Middle frontal gyrus (tissue), 1 donor: ENCODE measurements around the gene ABTB2.
A peak's percentile ranks its signal among the peaks of the same experiment; 100 is the strongest.
"Not testable (repeated sequence)": the region's sequence is repeated elsewhere in the genome, so short reads cannot be mapped to it uniquely, and the experiment has no call there.

Source experiments
- DNase-seq: peaks from one replicate; pipeline ENCODE4 v3.0.0-alpha.2; 2015; ENCODE audit warnings: low spot score; ENCODE audit errors: extremely low spot score

The ABTB2 gene

GRCh38 chr11:34357701-34358257 lies at the start of gene ABTB2:
ABTB2 (minus strand) TSS chr11:34358010.
- peak; percentile 94 for DNase-seq

DNA sequence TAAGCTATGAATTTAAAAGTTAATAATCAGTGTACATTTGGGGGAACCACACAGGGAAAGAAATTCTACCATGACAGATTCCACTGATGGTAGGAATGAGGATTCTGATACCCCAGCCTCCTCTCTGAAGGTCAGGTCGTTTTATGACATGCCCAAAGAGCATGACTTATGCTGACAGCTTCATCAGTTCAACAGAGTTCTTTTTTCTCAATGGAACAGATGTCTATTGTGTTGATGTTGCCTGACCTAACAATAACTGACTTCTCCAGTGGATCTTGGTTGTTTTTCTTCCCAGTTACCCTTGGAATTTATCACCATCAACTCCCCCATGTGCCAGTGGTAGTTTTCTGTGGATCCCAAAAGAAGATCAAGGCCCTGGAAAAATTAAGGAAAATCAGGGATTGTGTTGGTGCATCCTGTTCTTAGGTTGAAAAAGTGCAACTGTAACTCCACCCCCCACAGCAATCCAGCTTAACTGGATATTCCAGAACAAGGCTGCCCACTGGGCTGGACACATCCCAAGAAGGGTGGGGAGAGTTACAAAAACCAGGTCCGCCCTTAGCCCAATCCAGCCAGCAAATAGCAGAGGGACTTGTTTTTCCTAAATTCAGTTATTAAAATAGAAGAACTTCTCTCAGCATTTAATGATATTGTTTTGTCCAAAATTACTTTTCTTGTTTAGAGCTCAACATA lies 49.5 kb upstream of the ABTB2 start:
- DNase-seq = no peak

- DNase-seq = no peak
Measured at GRCh38 chr11:34406413-34406812, 48.6 kb upstream of the ABTB2 start.

GRCh38 chr11:34405079-34405858 lies 47.5 kb upstream of the ABTB2 start:
- DNase-seq = no peak

DNA sequence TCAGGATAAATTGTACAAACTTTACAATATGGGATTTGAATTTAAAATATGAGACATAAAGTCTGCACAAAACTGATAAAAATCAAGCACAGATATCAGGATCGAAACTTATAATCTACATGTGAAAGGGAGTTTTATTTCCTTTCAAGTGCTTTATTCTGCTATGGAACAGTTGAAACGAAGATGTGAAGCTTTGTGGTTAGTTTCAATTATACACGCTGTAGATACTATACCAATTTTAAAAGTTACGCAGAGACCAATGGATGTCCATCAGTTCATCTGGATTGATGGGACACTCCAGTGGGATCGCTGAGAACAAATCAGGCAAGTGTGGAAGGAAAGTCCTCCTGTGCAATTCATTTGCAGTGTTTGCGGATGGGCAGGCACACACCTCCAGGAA lies 46.5 kb upstream of the ABTB2 start:
- no peak for DNase-seq

DNA sequence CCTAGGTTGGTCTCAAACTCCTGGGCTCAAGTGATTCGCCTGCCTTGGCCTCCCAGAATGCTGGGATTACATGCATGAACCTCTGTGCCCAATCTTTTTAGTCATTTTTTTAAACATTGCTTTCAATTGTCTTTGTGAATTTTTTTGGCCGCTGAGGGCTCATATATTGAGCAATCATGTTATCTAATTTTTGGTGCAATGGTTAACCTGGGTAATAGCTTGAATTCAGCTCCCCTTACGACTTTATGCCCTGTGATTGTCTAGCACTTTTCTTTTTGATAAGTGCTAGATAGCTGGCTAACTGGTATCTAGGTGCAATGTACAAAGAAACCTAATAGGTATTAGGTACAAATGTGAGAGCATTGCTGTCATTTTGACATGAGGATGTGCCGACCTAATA lies 45.6 kb upstream of the ABTB2 start:
- no peak for DNase-seq

DNA sequence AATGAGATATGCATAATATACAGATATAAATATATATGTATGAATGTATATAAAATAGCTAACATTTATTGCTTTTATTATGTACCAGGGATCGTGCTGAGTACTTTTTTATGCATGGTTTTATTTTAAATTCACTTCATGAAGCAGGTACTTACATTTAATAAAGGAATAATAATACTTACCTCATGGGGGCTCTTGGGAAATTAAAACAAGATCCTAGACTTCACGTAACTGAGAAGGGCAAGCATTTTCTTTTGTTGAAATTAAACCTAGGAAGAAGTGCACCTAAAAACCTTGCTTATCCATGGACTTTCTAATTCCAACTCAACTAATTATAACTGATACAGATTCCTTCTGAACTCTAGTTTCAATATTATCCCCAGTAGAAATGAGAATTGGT lies 40.0 kb upstream of the ABTB2 start:
- DNase-seq = no peak

- DNase-seq = no peak
Measured at GRCh38 chr11:34397120-34397519, 39.3 kb upstream of the ABTB2 start.

DNA sequence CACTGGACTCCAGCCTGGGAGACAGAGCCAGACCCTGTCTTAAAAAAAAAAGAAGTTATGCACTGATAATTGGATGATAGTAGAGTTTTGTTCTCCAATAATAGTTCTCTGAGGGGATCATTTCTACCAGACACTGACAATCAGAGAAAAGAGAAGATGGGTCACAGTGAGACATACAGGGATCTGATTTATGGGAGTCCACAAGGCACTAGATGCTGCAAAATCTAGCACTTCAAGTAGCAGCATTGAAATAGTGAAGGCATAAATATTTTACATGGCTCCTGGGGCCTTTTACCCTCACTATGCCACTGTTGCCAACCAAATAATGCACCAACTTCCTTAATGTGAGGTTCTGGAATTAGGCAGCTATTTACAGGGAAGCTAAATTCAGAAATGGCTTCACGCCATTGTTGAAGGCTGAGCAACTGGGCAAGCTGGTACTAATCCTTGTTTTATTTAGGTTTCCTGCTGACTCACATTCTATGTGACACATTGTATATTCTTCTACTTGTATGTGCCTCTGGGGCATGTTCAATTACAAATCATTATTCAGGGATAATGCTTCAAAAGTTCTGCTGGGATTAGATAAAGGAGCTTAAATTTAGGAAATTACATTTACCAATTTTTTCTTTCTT lies 38.2 kb upstream of the ABTB2 start:
- no peak for DNase-seq

DNA sequence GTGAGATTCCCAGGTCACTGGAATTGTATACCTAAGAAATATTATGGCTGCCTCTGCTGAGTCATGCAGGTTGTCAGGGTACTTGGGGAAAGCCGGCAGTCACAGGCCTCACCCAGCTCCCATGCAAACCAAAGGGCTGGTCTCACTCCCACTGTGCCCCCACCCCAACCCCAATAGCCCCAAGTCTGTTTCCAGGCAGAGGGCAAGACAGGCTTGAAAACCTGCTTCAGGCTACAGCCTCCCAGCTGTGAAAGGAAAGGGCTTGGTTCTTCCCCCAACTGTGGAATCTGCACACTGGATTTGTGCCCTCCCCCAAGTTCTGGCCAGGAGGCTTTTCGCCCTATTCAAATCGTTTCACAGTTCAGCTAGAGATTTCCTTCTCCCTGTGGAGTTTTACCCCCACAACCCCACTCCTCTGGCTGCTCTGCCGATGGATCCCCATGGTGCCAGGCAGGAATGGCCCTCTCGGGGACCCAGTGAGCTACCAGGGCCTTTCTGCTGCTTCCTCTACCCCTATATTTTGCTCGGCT lies 37.0 kb upstream of the ABTB2 start:
- no peak for DNase-seq

GRCh38 chr11:34387653-34388052 lies 29.8 kb upstream of the ABTB2 start:
- DNase-seq = no peak

DNA sequence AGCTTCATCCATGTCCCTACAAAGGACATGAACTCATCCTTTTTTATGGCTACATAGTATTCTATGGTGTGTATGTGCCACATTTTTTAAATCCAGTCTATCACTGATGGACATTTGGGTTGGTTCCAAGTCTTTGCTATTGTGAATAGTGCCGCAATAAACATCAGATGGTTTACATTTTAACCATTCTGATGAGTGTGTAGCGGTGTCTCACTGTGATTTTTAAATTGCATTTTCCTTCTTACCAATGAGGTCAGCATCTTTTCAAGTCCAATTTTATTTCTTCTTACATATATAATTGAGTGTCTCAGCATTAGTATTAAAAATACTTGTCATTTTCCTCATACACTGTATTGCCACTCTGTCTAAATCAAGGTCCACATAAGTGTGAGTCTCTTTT lies 28.5 kb upstream of the ABTB2 start:
- DNase-seq = not testable (repeated sequence)

- no peak for DNase-seq
Measured at GRCh38 chr11:34382532-34383276, 24.9 kb upstream of the ABTB2 start.

- no peak for DNase-seq
Measured at GRCh38 chr11:34381775-34382174, 24.0 kb upstream of the ABTB2 start.

DNA sequence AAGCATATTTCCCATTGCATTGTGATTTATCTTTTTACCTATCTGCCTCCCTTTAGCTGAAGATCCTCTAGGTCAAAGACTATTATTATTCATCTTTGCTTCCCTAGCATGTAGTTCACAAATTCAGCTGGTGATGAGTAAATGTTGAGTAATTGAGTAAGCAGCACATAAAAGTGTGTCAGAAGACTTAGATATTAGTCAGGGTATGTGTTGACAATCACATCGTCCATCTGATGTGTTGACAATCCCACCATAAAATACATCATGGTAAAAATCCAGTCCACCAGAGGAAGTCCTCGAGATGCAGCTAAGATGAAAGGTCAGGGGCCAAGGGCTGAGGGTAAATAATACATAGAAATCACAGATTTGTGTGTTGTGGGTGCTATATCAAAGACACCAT lies 22.9 kb upstream of the ABTB2 start:
- DNase-seq = no peak

DNA sequence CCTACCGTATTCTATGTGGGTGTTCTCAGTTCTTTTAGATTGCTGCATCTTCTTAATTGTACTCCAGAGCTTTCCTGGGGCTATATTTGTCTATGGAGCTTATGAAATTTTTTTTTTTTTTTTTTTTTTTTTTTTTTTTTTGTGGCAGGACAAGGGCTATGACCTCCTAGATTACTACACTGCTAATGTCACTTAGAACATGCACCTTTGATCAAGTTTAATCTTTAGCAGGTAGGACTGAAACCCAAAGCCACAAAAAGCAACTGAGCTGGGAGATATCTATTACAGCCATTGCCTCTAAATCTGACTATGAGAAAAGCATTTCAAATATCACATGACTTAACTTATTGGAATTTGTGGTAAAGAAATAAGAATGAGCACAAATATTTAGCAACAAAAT lies 21.7 kb upstream of the ABTB2 start:
- DNase-seq = no peak

- no peak for DNase-seq
Measured at GRCh38 chr11:34379079-34379478, 21.3 kb upstream of the ABTB2 start.

- no peak for DNase-seq
Measured at GRCh38 chr11:34373727-34374126, 15.9 kb upstream of the ABTB2 start.

DNA sequence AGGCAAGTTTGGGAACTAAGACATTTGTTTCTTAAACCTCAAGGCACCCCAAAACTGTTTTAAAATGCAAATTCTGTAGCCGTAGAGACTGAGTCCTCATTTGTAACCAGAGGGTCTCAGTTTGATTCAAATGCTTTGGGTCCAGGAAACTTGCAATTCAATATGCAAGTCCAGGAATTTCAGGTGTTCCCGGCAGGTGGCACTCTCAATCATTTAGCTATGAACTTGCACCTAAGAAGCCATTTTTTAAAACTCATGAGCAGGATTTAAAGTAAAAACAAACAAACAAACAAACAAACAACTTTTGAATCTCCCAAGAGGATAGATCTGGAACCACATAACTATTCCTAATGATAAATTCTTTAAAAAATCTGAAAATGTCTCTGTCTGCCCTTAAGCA lies 8.7 kb upstream of the ABTB2 start:
- DNase-seq = no peak

- DNase-seq = no peak
Measured at GRCh38 chr11:34364102-34364501, 6.3 kb upstream of the ABTB2 start.

GRCh38 chr11:34363363-34364084 lies 5.7 kb upstream of the ABTB2 start:
- DNase-seq = no peak
